ENCODE results near the gene DENND1C. TPM values are rescaled to one million over a fixed set of nuclear protein-coding genes. Genes with fewer than 3 reads are reported as not detected.

The DENND1C gene
- total and polyA plus RNA-seq, 2 experiments from 2014 or later: 3.1 to 6.1 TPM

DNA sequence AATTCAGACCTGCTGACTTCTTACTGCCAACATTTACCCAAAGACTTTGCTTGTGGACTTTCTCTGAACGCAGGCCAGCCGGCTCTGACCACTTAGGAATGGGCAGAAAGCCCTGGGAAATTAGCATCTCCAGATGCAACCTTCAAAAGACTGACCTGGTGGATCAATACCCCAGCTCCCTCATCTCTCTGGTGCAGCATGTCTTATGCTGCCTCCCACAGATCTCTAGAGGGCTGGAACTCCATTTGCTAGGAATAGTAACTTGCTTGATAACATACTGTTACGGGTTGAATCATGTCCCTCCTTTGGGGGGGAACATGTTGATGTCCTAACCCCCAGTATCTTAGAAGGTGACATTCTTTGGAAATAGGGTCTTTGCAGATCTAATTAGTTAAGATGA, 35.1 kb downstream of the DENND1C start:
- ATAC-seq: no peak
- Histone ChIP-seq H3K27ac (ENCODE audit: low read depth) (no peak overlapping the region), H3K9me2 (ENCODE audit: insufficient read depth) (no peaks in the 10 kb centered on the region), H3K4me3 (no peak overlapping the region), H3K4me2 (no peak overlapping the region), H3F3A (replicated peaks; ENCODE audit: low read depth) (no peaks in the 10 kb centered on the region), H3K36me3 (ENCODE audit: insufficient read depth) (no peaks in the 10 kb centered on the region), H3K79me2 (replicated peaks; ENCODE audit: insufficient read depth) (no peaks in the 10 kb centered on the region), H3K4me1 (ENCODE audit: insufficient read depth) (no peaks in the 10 kb centered on the region), H4K20me1 (replicated peaks; ENCODE audit: insufficient read depth) (no peaks in the 10 kb centered on the region; the same call in 1 of the 2 replicates), H3K27me3 (ENCODE audit: insufficient read depth) (no peaks in the 10 kb centered on the region), H2AFZ (no peak overlapping the region)
- no peak for DNase-seq (ENCODE audit: low spot score)
- H3K4me3 Mint-ChIP-seq: no peak overlapping the region
- TF ChIP-seq ZNF114 (CRISPR knock-in tag; IDR thresholded peaks at IDR 0.05) (no peak), POLR2AphosphoS5 (IDR thresholded peaks at IDR 0.05; ENCODE audit: low read depth) (no peak), ZNF331 (CRISPR knock-in tag; IDR thresholded peaks at IDR 0.05; ENCODE audit: low read depth) (no peak), EZH2 (IDR thresholded peaks at IDR 0.05; ENCODE audit: low read depth, unreplicated experiment) (no peak), CREB1 (CRISPR knock-in tag; IDR thresholded peaks at IDR 0.05; ENCODE audit: low read depth) (no peak)
- TF ChIP-seq, protein P1, sequence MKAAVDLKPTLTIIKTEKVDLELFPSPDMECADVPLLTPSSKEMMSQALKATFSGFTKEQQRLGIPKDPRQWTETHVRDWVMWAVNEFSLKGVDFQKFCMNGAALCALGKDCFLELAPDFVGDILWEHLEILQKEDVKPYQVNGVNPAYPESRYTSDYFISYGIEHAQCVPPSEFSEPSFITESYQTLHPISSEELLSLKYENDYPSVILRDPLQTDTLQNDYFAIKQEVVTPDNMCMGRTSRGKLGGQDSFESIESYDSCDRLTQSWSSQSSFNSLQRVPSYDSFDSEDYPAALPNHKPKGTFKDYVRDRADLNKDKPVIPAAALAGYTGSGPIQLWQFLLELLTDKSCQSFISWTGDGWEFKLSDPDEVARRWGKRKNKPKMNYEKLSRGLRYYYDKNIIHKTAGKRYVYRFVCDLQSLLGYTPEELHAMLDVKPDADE (IDR thresholded peaks at IDR 0.05): no peak
- TF ChIP-seq, protein P2, sequence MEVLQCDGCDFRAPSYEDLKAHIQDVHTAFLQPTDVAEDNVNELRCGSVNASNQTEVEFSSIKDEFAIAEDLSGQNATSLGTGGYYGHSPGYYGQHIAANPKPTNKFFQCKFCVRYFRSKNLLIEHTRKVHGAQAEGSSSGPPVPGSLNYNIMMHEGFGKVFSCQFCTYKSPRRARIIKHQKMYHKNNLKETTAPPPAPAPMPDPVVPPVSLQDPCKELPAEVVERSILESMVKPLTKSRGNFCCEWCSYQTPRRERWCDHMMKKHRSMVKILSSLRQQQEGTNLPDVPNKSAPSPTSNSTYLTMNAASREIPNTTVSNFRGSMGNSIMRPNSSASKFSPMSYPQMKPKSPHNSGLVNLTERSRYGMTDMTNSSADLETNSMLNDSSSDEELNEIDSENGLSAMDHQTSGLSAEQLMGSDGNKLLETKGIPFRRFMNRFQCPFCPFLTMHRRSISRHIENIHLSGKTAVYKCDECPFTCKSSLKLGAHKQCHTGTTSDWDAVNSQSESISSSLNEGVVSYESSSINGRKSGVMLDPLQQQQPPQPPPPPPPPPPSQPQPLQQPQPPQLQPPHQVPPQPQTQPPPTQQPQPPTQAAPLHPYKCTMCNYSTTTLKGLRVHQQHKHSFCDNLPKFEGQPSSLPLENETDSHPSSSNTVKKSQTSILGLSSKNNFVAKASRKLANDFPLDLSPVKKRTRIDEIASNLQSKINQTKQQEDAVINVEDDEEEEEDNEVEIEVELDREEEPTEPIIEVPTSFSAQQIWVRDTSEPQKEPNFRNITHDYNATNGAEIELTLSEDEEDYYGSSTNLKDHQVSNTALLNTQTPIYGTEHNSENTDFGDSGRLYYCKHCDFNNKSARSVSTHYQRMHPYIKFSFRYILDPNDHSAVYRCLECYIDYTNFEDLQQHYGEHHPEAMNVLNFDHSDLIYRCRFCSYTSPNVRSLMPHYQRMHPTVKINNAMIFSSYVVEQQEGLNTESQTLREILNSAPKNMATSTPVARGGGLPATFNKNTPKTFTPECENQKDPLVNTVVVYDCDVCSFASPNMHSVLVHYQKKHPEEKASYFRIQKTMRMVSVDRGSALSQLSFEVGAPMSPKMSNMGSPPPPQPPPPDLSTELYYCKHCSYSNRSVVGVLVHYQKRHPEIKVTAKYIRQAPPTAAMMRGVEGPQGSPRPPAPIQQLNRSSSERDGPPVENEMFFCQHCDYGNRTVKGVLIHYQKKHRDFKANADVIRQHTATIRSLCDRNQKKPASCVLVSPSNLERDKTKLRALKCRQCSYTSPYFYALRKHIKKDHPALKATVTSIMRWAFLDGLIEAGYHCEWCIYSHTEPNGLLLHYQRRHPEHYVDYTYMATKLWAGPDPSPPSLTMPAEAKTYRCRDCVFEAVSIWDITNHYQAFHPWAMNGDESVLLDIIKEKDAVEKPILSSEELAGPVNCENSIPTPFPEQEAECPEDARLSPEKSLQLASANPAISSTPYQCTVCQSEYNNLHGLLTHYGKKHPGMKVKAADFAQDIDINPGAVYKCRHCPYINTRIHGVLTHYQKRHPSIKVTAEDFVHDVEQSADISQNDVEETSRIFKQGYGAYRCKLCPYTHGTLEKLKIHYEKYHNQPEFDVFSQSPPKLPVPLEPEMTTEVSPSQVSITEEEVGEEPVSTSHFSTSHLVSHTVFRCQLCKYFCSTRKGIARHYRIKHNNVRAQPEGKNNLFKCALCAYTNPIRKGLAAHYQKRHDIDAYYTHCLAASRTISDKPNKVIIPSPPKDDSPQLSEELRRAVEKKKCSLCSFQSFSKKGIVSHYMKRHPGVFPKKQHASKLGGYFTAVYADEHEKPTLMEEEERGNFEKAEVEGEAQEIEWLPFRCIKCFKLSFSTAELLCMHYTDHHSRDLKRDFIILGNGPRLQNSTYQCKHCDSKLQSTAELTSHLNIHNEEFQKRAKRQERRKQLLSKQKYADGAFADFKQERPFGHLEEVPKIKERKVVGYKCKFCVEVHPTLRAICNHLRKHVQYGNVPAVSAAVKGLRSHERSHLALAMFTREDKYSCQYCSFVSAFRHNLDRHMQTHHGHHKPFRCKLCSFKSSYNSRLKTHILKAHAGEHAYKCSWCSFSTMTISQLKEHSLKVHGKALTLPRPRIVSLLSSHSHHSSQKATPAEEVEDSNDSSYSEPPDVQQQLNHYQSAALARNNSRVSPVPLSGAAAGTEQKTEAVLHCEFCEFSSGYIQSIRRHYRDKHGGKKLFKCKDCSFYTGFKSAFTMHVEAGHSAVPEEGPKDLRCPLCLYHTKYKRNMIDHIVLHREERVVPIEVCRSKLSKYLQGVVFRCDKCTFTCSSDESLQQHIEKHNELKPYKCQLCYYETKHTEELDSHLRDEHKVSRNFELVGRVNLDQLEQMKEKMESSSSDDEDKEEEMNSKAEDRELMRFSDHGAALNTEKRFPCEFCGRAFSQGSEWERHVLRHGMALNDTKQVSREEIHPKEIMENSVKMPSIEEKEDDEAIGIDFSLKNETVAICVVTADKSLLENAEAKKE (CRISPR knock-in tag; IDR thresholded peaks at IDR 0.05): no peak
- H3K4me1 Mint-ChIP-seq: no peaks in the 10 kb centered on the region
- no peak overlapping the region for H3K27ac Mint-ChIP-seq
- peaks cover 4% of the 10 kb centered on the region for H3K27me3 Mint-ChIP-seq (ENCODE audit: insufficient read depth, low read depth, poor library complexity)
- peaks cover 2% of the 10 kb centered on the region; the same call in 1 of the 3 replicates for H3K9me3 Mint-ChIP-seq
- peaks cover 15% of the 10 kb centered on the region for H3K36me3 Mint-ChIP-seq (ENCODE audit: low read depth)
